Endothelial cell of umbilical vein (primary cell): ENCODE measurements around the gene KIF22.

ENCODE experiments used
- CTCF ChIP-seq, 2 donors: IDR thresholded peaks; 1 replicate in 1 of 2; 2 replicates in 1 of 2; pipeline ENCODE4 v1.5.1; 2011; ENCODE audit warnings: low read length in 2 of 2, mild to moderate bottlenecking in 2 of 2, moderate library complexity in 2 of 2, control low read depth in 1 of 2, inconsistent platforms in 1 of 2, low read depth in 1 of 2; ENCODE audit not compliant: insufficient read depth in 1 of 2; ENCODE audit errors: extremely low read depth in 1 of 2
- POLR2AphosphoS5 ChIP-seq: IDR thresholded peaks from 2 replicates; pipeline ENCODE4 v1.6.1; 2012; ENCODE audit warnings: low read depth, mild to moderate bottlenecking, control low read depth, low read length, moderate library complexity; ENCODE audit not compliant: insufficient read depth
- TF ChIP-seq, protein P1 (sequence below): IDR thresholded peaks from 2 replicates; pipeline ENCODE4 v1.6.1; 2011; ENCODE audit not compliant: insufficient read depth, insufficient read length

DNA sequence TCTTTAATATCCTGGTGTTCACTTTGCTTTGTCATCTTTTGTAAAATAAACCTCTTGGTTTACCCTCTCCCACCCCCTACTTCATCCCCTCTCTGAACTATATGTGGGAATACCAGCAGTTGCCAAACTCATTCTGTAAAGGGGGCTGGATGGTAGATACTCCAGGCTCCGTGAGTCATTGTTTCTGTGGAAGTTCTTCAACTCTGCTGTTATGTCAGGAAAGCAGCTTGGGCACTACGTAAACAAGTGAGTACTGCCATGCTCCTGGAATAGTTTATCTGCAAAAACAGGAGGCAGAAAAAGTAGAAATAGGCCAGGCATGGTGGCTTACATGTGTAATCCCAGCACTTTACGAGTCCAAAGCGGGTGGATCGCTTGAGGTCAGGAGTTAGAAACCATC, 47.3 kb downstream of the KIF22 start:
- TF ChIP-seq, protein P1, sequence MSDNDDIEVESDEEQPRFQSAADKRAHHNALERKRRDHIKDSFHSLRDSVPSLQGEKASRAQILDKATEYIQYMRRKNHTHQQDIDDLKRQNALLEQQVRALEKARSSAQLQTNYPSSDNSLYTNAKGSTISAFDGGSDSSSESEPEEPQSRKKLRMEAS, result no peak
- TF ChIP-seq CTCF (IDR thresholded peaks at IDR 0.05; ENCODE audit: extremely low read depth in 1 of 2, insufficient read depth in 1 of 2, low read depth in 1 of 2, low read length in 2 of 2) (no peak), POLR2AphosphoS5 (no peak)
